ENCODE data around the gene MACO1.
"Not testable (repeated sequence)": the region's sequence is repeated elsewhere in the genome, so short reads cannot be mapped to it uniquely, and the experiment has no call there.

DNA sequence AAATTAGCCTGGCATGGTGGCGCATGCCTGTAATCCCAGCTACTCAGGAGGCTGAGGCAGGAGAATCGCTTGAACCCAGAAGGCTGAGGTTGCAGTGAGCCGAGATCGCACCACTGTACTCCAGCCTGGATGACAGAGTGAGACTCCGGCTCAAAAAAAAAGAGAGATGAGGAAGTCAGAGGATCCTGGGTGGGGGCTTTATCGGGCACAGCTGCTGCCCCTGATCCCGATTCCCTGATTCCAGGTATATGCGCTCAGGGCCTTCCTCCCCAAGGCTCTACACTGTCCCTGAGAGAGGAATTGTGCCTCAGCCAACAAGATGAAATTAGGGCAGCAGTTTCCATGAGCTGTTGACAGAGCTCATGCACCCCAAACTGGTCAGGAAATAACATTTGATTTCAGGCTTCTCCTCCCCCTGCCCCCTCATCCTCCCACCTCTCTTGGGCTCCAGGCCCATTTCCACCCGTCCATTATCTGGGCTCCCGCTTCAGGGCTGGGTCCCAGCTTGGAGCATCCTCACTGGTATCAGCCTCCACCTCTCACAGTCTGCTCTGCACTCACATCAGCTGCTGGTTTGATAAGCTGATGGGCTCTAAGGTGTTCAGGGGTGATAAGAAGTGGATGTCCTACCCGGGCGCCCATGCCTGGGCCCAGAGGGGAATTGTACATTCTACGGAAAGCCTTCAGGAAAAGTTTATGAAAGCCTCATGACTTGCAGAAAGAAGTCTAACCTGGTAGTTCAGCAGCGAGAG is 17.6 kb upstream of the MACO1 start:
- not testable (repeated sequence) for TF ChIP-seq POLR2AphosphoS5 (IDR thresholded peaks at IDR 0.05; ENCODE audit: borderline replicate concordance, low read depth, low read length); EZH2 (IDR thresholded peaks at IDR 0.05); FOXP2 (optimal IDR thresholded peaks at IDR 0.05; ENCODE audit: control extremely low read depth, extremely low read length, insufficient read depth)

All from SK-N-MC (cell line).